ENCODE measurements around the gene MFSD2B.
A peak's percentile ranks its signal among the peaks of the same experiment; 100 is the strongest.
"Not testable (repeated sequence)": the region's sequence is repeated elsewhere in the genome, so short reads cannot be mapped to it uniquely, and the experiment has no call there.

The MFSD2B gene

GRCh38 chr2:24009680-24010476, at the start of gene MFSD2B:
TSS of gene MFSD2B (plus strand) at chr2:24010085. CDS start at chr2:24010097, 12 bp downstream.
- DNase-seq = no peak

GRCh38 chr2:23967846-23968245, 42.0 kb upstream of the MFSD2B start:
- no peak for DNase-seq

- no peak for DNase-seq
Measured at GRCh38 chr2:23976883-23977282, 33.0 kb upstream of the MFSD2B start.

- peak; percentile 36 to 56 for DNase-seq
Measured at GRCh38 chr2:23988371-23988770, 21.5 kb upstream of the MFSD2B start.

- DNase-seq = no peak
Measured at GRCh38 chr2:23992931-23993330, 17.0 kb upstream of the MFSD2B start.

- no peak for DNase-seq
Measured at GRCh38 chr2:23993736-23994269, 16.1 kb upstream of the MFSD2B start.

GRCh38 chr2:23994567-23994966, 15.3 kb upstream of the MFSD2B start:
- DNase-seq = no peak

- no peak for DNase-seq
Measured at GRCh38 chr2:24007693-24008092, 2.2 kb upstream of the MFSD2B start.

- no peak for DNase-seq
Measured at GRCh38 chr2:24008672-24009366, 1.1 kb upstream of the MFSD2B start.

- no peak for DNase-seq
Measured at GRCh38 chr2:24009367-24009679, 562 bp upstream of the MFSD2B start.

- DNase-seq = no peak
Measured at GRCh38 chr2:24010477-24011249, 778 bp downstream of the MFSD2B start.

GRCh38 chr2:24011250-24012104, 1.6 kb downstream of the MFSD2B start:
- DNase-seq = no peak

GRCh38 chr2:24012521-24013188, 2.8 kb downstream of the MFSD2B start:
- no peak for DNase-seq

- not testable (repeated sequence) for DNase-seq
Measured at GRCh38 chr2:24014902-24015301, 5.0 kb downstream of the MFSD2B start.

GRCh38 chr2:24015562-24016375, 5.9 kb downstream of the MFSD2B start:
- DNase-seq = no peak

- no peak for DNase-seq
Measured at GRCh38 chr2:24016376-24016761, 6.5 kb downstream of the MFSD2B start.

GRCh38 chr2:24016853-24017703, 7.2 kb downstream of the MFSD2B start:
- no peak for DNase-seq

GRCh38 chr2:24017711-24018110, 7.8 kb downstream of the MFSD2B start:
- DNase-seq = no peak

GRCh38 chr2:24018241-24018640, 8.4 kb downstream of the MFSD2B start:
- no peak for DNase-seq

- no peak for DNase-seq
Measured at GRCh38 chr2:24019729-24020128, 9.8 kb downstream of the MFSD2B start.

Data from AML-193 (cell line).